Loucy (cell line): ENCODE measurements around the gene TLE3.

Experiments used
- H2AFZ ChIP-seq: fragments of 200-600 bp; sonication (generic); 2 replicates; pipeline ENCODE4 v1.6.0; 2016; ENCODE audit warnings: antibody characterized with exemption, mild to moderate bottlenecking, low read length, moderate library complexity
- H3F3A ChIP-seq: fragments of 200-600 bp; 2 replicates; pipeline ENCODE4 v1.6.0; 2016; ENCODE audit warnings: antibody characterized with exemption, low read depth, mild to moderate bottlenecking
- H3K27me3 ChIP-seq: fragments of 200-600 bp; sonication (generic); 2 replicates; pipeline ENCODE4 v1.6.1; 2014; ENCODE audit warnings: low read length, mild to moderate bottlenecking; ENCODE audit not compliant: insufficient read depth, poor library complexity, severe bottlenecking
- H3K36me3 ChIP-seq: fragments of 200-600 bp; sonication (generic); 2 replicates; pipeline ENCODE4 v1.6.1; 2016; ENCODE audit warnings: low read length; ENCODE audit not compliant: insufficient read depth
- H3K4me1 ChIP-seq: fragments of 200-600 bp; sonication (generic); 2 replicates; pipeline ENCODE4 v1.5.1; 2014; ENCODE audit warnings: low read length, mild to moderate bottlenecking; ENCODE audit not compliant: insufficient read depth, poor library complexity, severe bottlenecking
- H3K4me2 ChIP-seq: fragments of 200-600 bp; sonication (generic); 2 replicates; pipeline ENCODE4 v1.6.0; 2014; ENCODE audit warnings: antibody characterized with exemption, low read length, low read depth, mild to moderate bottlenecking; ENCODE audit not compliant: poor library complexity, severe bottlenecking
- H3K4me3 ChIP-seq: fragments of 200-600 bp; sonication (generic); 2 replicates; pipeline ENCODE4 v1.5.1; 2014; ENCODE audit warnings: low read length, mild to moderate bottlenecking, mixed read lengths; ENCODE audit not compliant: poor library complexity, severe bottlenecking
- H3K79me2 ChIP-seq: fragments of 200-600 bp; sonication (generic); 2 replicates; pipeline ENCODE4 v1.6.1; 2014; ENCODE audit warnings: low read length; ENCODE audit not compliant: insufficient read depth
- H3K9ac ChIP-seq: fragments of 200-600 bp; sonication (generic); 2 replicates; pipeline ENCODE4 v1.6.0; 2014; ENCODE audit warnings: mild to moderate bottlenecking, low read depth, low read length, moderate library complexity; ENCODE audit not compliant: poor library complexity, severe bottlenecking
- H3K9me2 ChIP-seq: fragments of 200-600 bp; sonication (generic); replicated peaks from 2 replicates; pipeline ENCODE4 v1.6.1; 2016; ENCODE audit warnings: low read depth, low read length, mixed read lengths
- H3K9me3 ChIP-seq: fragments of 200-600 bp; sonication (generic); 2 replicates; pipeline ENCODE4 v1.6.1; 2014; ENCODE audit warnings: mild to moderate bottlenecking, antibody characterized with exemption, low read length, low read depth; ENCODE audit not compliant: insufficient read depth
- H4K20me1 ChIP-seq: fragments of 200-600 bp; sonication (generic); 2 replicates; pipeline ENCODE4 v1.6.0; 2014; ENCODE audit warnings: antibody characterized with exemption, low read length, mild to moderate bottlenecking; ENCODE audit not compliant: insufficient read depth, poor library complexity, severe bottlenecking
- EZH2phosphoT487 ChIP-seq: fragments of 200-600 bp; IDR thresholded peaks from 2 replicates; pipeline ENCODE4 v1.6.1; 2018; ENCODE audit warnings: antibody characterized with exemption, mild to moderate bottlenecking, moderate library complexity, borderline replicate concordance
- TF ChIP-seq, protein P1 (sequence below): fragments of 200-600 bp; sonication (generic); conservative IDR thresholded peaks from 2 replicates; pipeline ENCODE4 v1.5.1; 2014; ENCODE audit warnings: mild to moderate bottlenecking, antibody characterized with exemption, low read length

Gene TLE3

DNA sequence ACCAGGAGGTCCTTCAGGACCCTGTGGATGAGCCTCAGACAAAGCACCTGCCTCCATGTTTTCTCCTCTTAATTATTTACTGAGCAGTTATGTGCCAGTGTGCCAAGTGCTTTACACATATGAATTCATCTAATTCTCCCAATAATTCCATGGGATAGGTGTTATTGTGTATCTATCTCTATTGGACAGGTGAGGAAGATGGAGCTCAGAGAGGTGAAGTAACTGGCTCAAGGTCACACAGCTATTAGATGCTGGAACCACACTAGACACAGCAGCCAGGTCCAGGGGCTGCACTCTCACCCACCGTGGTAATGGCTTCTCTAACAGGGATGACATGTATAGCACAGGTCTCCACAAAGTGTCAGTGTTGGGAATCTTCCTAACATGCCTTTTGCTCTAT lies 70.2 kb downstream of the TLE3 start:
- H3K9ac ChIP-seq = no peak overlapping the region
- H3K4me3 ChIP-seq = no peak overlapping the region
- H3K4me1 ChIP-seq = peaks cover 10% of the 10 kb centered on the region
- H4K20me1 ChIP-seq = no peaks in the 10 kb centered on the region
- H2AFZ ChIP-seq = no peak overlapping the region
- H3K79me2 ChIP-seq = no peaks in the 10 kb centered on the region
- no peaks in the 10 kb centered on the region for H3K9me2 ChIP-seq
- H3F3A ChIP-seq = no peaks in the 10 kb centered on the region
- H3K27me3 ChIP-seq = no peaks in the 10 kb centered on the region
- no peaks in the 10 kb centered on the region for H3K36me3 ChIP-seq
- H3K9me3 ChIP-seq = no peaks in the 10 kb centered on the region
- TF ChIP-seq, protein P1, sequence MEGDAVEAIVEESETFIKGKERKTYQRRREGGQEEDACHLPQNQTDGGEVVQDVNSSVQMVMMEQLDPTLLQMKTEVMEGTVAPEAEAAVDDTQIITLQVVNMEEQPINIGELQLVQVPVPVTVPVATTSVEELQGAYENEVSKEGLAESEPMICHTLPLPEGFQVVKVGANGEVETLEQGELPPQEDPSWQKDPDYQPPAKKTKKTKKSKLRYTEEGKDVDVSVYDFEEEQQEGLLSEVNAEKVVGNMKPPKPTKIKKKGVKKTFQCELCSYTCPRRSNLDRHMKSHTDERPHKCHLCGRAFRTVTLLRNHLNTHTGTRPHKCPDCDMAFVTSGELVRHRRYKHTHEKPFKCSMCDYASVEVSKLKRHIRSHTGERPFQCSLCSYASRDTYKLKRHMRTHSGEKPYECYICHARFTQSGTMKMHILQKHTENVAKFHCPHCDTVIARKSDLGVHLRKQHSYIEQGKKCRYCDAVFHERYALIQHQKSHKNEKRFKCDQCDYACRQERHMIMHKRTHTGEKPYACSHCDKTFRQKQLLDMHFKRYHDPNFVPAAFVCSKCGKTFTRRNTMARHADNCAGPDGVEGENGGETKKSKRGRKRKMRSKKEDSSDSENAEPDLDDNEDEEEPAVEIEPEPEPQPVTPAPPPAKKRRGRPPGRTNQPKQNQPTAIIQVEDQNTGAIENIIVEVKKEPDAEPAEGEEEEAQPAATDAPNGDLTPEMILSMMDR = no peak
- TF ChIP-seq EZH2phosphoT487 = no peak
- H3K4me2 ChIP-seq = no peak overlapping the region

DNA sequence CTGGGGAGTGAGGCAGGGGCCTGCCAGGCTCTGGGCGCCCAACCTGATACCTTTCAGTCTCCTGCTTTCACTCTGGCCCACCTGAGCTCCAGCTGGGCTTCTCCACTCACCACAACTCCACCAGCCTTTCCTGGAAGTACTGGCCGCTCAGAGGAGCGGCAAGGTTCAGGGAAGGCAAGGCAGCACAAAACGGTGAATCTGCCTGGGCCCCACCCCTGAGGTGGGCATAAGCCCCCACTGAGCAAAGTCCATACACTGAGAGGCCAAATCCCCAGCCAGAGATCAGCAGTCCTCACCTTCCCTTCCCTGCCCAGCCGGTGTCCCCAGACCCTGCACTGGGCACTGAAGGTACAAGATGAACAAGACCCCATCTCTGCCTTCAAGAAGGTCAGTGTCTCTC lies 70.7 kb downstream of the TLE3 start:
- Histone ChIP-seq H2AFZ (no peak overlapping the region), H3K4me2 (no peak overlapping the region), H3K36me3 (no peaks in the 10 kb centered on the region), H3K9ac (no peak overlapping the region), H3K4me1 (peaks cover 10% of the 10 kb centered on the region), H4K20me1 (no peaks in the 10 kb centered on the region), H3F3A (no peaks in the 10 kb centered on the region), H3K79me2 (no peaks in the 10 kb centered on the region), H3K9me2 (no peaks in the 10 kb centered on the region), H3K9me3 (no peaks in the 10 kb centered on the region), H3K4me3 (no peak overlapping the region), H3K27me3 (no peaks in the 10 kb centered on the region)
- TF ChIP-seq, protein P1 = no peak
- no peak for TF ChIP-seq EZH2phosphoT487

DNA sequence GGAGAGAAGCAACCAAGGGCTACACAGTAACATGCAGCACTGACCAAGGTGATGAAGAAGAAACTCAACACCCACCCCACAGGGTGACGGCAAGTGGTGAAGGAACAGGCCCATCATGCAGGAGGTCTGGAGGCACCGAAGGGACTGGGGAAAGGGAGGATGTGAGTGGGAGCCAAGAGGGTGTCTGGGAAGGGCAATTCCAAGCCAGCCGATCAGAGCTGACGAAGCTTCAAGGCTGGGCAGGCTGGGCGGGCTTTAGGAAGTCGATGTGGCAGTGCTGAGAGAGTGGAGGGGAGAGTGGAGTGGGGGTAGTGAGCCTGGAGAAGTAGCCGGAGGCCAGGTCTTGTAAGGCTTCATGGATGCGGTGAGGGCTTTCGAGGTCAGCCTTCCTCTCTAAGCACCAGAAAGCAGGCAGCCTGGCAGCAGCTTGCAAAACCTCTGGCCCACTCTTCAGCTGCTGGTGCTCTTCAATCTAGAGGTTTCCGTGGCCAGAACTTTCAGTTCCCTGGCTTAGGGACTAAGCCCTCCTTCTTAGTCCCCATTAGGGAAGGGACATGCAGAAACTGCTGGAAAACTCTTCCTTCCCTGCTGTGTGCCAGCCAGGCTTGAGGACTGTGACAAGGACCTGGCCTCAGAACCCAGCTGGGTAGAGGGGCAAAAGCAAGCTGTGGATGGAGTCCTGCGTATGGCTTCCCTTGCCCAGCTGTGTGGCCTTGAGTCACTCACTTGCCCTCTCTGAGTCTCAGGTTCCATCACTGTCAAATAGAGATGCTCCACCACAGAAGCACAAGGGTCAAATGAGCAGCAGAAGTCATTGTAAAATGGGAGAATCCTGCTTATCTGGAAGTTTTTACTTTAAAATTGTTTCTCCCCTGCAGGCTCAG lies 72.1 kb downstream of the TLE3 start:
- no peak overlapping the region for H3K9ac ChIP-seq
- peaks cover 10% of the 10 kb centered on the region for H3K4me1 ChIP-seq
- H3K79me2 ChIP-seq = no peaks in the 10 kb centered on the region
- H3K9me3 ChIP-seq = no peaks in the 10 kb centered on the region
- no peak overlapping the region for H3K4me3 ChIP-seq
- TF ChIP-seq, protein P1 = no peak
- no peak for TF ChIP-seq EZH2phosphoT487
- no peaks in the 10 kb centered on the region for H3K27me3 ChIP-seq
- H3F3A ChIP-seq = no peaks in the 10 kb centered on the region
- no peak overlapping the region for H3K4me2 ChIP-seq
- no peak overlapping the region for H2AFZ ChIP-seq
- H4K20me1 ChIP-seq = no peaks in the 10 kb centered on the region
- H3K9me2 ChIP-seq = no peaks in the 10 kb centered on the region
- H3K36me3 ChIP-seq = no peaks in the 10 kb centered on the region
